Bronchial epithelial cell (primary cell): Measurements from ENCODE around the gene MAPK1. TPM values are rescaled to one million over a fixed set of nuclear protein-coding genes. Genes with fewer than 3 reads are reported as not detected.

Source experiments
- DNase-seq: peaks from one replicate; pipeline ENCODE4 v3.0.0-alpha.2; 2010; ENCODE audit warnings: low read depth
- FAIRE-seq: peaks from 2 replicates; lab custom pipeline; 2011; peaks lifted over from hg19 to GRCh38; lab: Jason Lieb, UNC
- H3K27me3 ChIP-seq: 2 replicates; pipeline ENCODE4 v1.5.1; 2011; ENCODE audit warnings: low read length; ENCODE audit not compliant: control insufficient read depth, insufficient read depth
- H3K36me3 ChIP-seq: 2 replicates; pipeline ENCODE4 v1.5.1; 2011; ENCODE audit warnings: low read length; ENCODE audit not compliant: control insufficient read depth, insufficient read depth
- H3K4me3 ChIP-seq: 2 replicates; pipeline ENCODE4 v1.5.1; 2011; ENCODE audit warnings: mild to moderate bottlenecking, low read depth, low read length, control low read depth
- CTCF ChIP-seq: IDR thresholded peaks from 2 replicates; pipeline ENCODE4 v1.5.1; 2011; ENCODE audit warnings: mild to moderate bottlenecking, moderate library complexity, low read length, control low read depth, inconsistent platforms; ENCODE audit not compliant: insufficient read depth, severe bottlenecking
- total RNA-seq: library from RNA; depleted of rRNA; stranded (reverse); fragments of >200 nt; gene quantifications from 2 replicates; pipeline ENCODE4 v1.2.1, GENCODE V29; 2014

Gene MAPK1
- total RNA-seq, 1 donor from 2014 or later = 44.0 TPM

- TF ChIP-seq CTCF = no peak
- Histone ChIP-seq H3K36me3 (no peaks in the 10 kb centered on the region), H3K27me3 (no peaks in the 10 kb centered on the region), H3K4me3 (no peak overlapping the region)
- FAIRE-seq = no peak
- no peak for DNase-seq
Observed at GRCh38 chr22:21739828-21740377, 127.5 kb downstream of the MAPK1 start.

- DNase-seq (no peak), FAIRE-seq (no peak)
- Histone ChIP-seq H3K4me3 (no peak overlapping the region), H3K27me3 (no peaks in the 10 kb centered on the region), H3K36me3 (no peaks in the 10 kb centered on the region)
- TF ChIP-seq CTCF = no peak
Observed at GRCh38 chr22:21738966-21739365, 128.5 kb downstream of the MAPK1 start.

- TF ChIP-seq CTCF = no peak
- Histone ChIP-seq H3K36me3 (no peaks in the 10 kb centered on the region), H3K4me3 (no peak overlapping the region), H3K27me3 (no peaks in the 10 kb centered on the region)
- FAIRE-seq = no peak
- no peak for DNase-seq
Observed at GRCh38 chr22:21738081-21738480, 129.4 kb downstream of the MAPK1 start.

- no peak for TF ChIP-seq CTCF
- Histone ChIP-seq H3K27me3 (no peaks in the 10 kb centered on the region), H3K4me3 (no peak overlapping the region), H3K36me3 (no peaks in the 10 kb centered on the region)
- DNase-seq (no peak), FAIRE-seq (no peak)
Observed at GRCh38 chr22:21736948-21737347, 130.5 kb downstream of the MAPK1 start.

- FAIRE-seq = no peak
- Histone ChIP-seq H3K27me3 (no peaks in the 10 kb centered on the region), H3K36me3 (no peaks in the 10 kb centered on the region), H3K4me3 (peak overlapping the region; percentile 35)
- no peak for TF ChIP-seq CTCF
- DNase-seq = no peak
Observed at GRCh38 chr22:21736084-21736642, 131.3 kb downstream of the MAPK1 start.
